Measurements from ENCODE around the gene DOCK1. TPM values are rescaled to one million over a fixed set of nuclear protein-coding genes. Genes with fewer than 3 reads are reported as not detected.

Gene DOCK1
- total RNA-seq, 4 donors from 2014 or later, result 60.6 to 136 (median 92.7) TPM

DNA sequence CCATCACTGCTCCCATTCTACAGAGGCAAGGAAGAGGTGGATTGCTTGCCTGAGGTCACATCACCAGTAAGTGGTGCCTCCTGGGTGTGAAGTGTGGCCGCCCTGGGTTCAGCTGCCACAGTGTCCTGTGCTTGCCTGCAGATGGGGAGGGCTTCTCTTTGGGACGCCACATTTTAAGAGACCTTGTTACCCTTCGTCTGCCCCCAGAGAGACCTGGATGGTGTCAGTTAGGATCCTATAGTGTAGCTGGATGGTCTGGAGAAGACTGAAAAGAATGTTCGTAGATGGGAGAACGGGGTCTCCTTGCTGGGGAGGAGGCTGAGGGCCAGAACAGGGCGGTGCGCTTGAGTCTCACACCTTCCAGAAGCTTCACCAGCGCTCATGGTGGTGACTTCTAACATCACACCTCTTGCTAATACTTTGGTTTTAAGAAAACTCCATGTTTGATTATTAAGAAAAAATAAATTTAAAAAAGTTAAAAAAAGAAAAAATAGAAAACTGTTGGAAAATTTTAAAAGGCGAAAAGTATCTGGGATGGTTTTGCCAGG is 2.3 kb downstream of the DOCK1 start:
- no peak for TF ChIP-seq EP300 (IDR thresholded peaks at IDR 0.05)
- TF ChIP-seq, protein P1, sequence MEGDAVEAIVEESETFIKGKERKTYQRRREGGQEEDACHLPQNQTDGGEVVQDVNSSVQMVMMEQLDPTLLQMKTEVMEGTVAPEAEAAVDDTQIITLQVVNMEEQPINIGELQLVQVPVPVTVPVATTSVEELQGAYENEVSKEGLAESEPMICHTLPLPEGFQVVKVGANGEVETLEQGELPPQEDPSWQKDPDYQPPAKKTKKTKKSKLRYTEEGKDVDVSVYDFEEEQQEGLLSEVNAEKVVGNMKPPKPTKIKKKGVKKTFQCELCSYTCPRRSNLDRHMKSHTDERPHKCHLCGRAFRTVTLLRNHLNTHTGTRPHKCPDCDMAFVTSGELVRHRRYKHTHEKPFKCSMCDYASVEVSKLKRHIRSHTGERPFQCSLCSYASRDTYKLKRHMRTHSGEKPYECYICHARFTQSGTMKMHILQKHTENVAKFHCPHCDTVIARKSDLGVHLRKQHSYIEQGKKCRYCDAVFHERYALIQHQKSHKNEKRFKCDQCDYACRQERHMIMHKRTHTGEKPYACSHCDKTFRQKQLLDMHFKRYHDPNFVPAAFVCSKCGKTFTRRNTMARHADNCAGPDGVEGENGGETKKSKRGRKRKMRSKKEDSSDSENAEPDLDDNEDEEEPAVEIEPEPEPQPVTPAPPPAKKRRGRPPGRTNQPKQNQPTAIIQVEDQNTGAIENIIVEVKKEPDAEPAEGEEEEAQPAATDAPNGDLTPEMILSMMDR (IDR thresholded peaks at IDR 0.05), result no peak
- TF ChIP-seq POLR2A (IDR thresholded peaks at IDR 0.05), result no peak
- no peak for TF ChIP-seq POLR2AphosphoS5 (IDR thresholded peaks at IDR 0.05)
- Histone ChIP-seq H3K27ac (no peak overlapping the region), H3K27me3 (no peaks in the 10 kb centered on the region), H3K4me1 (peaks cover 73% of the 10 kb centered on the region), H3K36me3 (no peaks in the 10 kb centered on the region), H3K9me3 (no peaks in the 10 kb centered on the region), H3K4me3 (no peak overlapping the region)
- WGBS, result 96% methylated on average over 9 of the region's 9 CpGs
- peak in 1 of 2 donors; percentile 53 for DNase-seq (ENCODE audit: low spot score in 2 of 2)

DNA sequence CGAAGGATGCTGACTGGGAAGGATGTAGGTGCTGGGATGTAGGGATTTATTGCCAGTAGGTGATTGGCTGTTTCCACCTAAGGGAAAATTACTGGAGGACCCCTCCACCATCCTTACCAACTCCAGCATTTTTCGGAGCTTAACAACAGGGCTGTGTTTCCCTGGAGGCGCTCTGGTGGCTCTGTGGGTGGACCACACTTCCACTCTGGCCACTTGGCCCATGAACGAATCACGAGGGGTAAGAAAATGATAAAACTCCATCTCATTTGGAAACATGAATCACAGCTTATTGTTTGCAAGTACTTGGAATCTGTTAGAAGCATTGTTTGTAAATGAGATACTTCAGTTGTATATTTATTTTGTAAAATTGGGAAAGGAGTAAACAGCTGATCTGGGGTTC is 3.0 kb downstream of the DOCK1 start:
- Histone ChIP-seq H3K27me3 (no peaks in the 10 kb centered on the region), H3K9me3 (no peaks in the 10 kb centered on the region), H3K4me1 (peaks cover 69% of the 10 kb centered on the region), H3K36me3 (no peaks in the 10 kb centered on the region), H3K4me3 (no peak overlapping the region), H3K27ac (peak overlapping the region; percentile 65)
- peak in 1 of 2 donors; percentile 28 for DNase-seq (ENCODE audit: low spot score in 2 of 2)
- no peak for TF ChIP-seq POLR2AphosphoS5 (IDR thresholded peaks at IDR 0.05)
- no peak for TF ChIP-seq EP300 (IDR thresholded peaks at IDR 0.05)
- whole genome bisulfite sequencing, result 65% methylated on average over 5 of the region's 5 CpGs

DNA sequence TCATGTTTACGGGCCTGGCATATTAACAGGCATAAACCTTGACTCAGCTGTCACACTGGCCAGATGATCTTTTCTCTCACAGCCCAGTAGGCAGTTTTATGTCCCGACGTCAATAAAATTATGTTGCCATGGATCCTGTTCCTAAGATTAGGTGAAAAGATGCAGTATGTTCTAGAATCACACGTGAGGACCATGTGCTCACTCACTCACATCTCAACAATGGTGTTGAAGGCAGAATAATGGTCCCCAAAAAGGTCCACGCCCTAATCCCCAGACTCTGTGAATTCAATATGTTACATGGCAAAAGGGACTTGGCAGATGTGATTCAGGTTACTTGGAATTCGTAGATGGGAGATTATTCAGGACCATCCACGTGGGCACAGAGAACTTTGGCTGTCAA is 3.5 kb downstream of the DOCK1 start:
- Histone ChIP-seq H3K4me3 (no peak overlapping the region), H3K9me3 (no peaks in the 10 kb centered on the region), H3K27me3 (no peaks in the 10 kb centered on the region), H3K27ac (peak overlapping the region; percentile 65), H3K4me1 (peaks cover 64% of the 10 kb centered on the region), H3K36me3 (no peaks in the 10 kb centered on the region)
- 52% methylated on average over 7 of the region's 7 CpGs for WGBS
- no peak for DNase-seq (ENCODE audit: low spot score in 2 of 2)
- TF ChIP-seq POLR2A (IDR thresholded peaks at IDR 0.05), result no peak
- no peak for TF ChIP-seq POLR2AphosphoS5 (IDR thresholded peaks at IDR 0.05)
- TF ChIP-seq, protein P1 (IDR thresholded peaks at IDR 0.05), result no peak
- TF ChIP-seq EP300 (IDR thresholded peaks at IDR 0.05), result no peak

DNA sequence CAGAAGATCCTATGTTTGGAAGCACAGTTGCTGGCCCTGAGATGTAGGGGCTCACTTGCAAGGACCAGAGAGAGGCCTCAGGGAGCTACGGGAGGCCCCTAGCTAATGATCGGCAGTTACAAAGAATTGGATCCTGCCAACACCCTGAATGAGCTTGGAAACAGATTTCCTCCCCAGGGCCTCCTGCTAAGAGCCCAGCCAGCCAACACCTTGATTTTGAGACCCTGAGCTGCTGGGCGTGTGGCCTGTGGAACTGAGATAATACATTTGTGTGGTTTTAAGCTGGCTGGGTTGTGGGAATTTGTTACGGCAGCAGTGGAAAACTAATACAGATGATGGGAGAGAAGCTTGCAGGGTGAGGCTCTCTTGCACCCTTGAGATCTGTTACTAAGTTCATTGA is 3.9 kb downstream of the DOCK1 start:
- H3K4me3 ChIP-seq, result no peak overlapping the region
- no peaks in the 10 kb centered on the region for H3K27me3 ChIP-seq
- 55% methylated on average over 4 of the region's 4 CpGs for WGBS
- H3K27ac ChIP-seq, result peak overlapping the region; percentile 65
- DNase-seq (ENCODE audit: low spot score in 2 of 2), result no peak
- TF ChIP-seq POLR2A (IDR thresholded peaks at IDR 0.05) (no peak), EP300 (IDR thresholded peaks at IDR 0.05) (no peak), POLR2AphosphoS5 (IDR thresholded peaks at IDR 0.05) (no peak)
- TF ChIP-seq, protein P1 (IDR thresholded peaks at IDR 0.05), result no peak
- no peaks in the 10 kb centered on the region for H3K9me3 ChIP-seq
- H3K4me1 ChIP-seq, result peaks cover 62% of the 10 kb centered on the region
- no peaks in the 10 kb centered on the region for H3K36me3 ChIP-seq

DNA sequence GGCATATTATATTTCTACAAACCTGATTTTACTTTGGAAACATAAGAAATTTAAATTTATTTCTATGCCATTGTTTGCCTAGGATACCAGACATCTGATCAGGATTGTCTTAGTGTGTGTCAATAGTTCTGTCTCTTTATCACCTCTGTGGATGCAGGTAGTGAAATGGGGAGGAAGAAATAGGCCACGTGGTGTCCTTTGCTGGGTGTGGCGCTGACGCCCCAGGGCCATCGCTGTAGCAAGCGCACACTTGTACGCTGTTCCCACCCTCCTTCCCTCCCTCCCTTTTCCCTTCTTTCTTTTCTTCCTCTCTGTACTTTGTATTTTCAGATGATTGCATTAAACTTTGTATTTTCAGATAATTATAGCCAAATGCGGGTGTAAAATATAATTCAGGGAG is 5.0 kb downstream of the DOCK1 start:
- Histone ChIP-seq H3K4me1 (peaks cover 53% of the 10 kb centered on the region), H3K27ac (peak overlapping the region; percentile 53), H3K4me3 (peak overlapping the region; percentile 17), H3K9me3 (no peaks in the 10 kb centered on the region), H3K27me3 (no peaks in the 10 kb centered on the region), H3K36me3 (no peaks in the 10 kb centered on the region)
- no peak for TF ChIP-seq POLR2AphosphoS5 (IDR thresholded peaks at IDR 0.05)
- TF ChIP-seq, protein P1 (IDR thresholded peaks at IDR 0.05), result no peak
- TF ChIP-seq EP300 (IDR thresholded peaks at IDR 0.05), result no peak
- TF ChIP-seq POLR2A (IDR thresholded peaks at IDR 0.05), result no peak
- WGBS, result 37% methylated on average over 7 of the region's 7 CpGs
- DNase-seq (ENCODE audit: low spot score in 2 of 2), result no peak

DNA sequence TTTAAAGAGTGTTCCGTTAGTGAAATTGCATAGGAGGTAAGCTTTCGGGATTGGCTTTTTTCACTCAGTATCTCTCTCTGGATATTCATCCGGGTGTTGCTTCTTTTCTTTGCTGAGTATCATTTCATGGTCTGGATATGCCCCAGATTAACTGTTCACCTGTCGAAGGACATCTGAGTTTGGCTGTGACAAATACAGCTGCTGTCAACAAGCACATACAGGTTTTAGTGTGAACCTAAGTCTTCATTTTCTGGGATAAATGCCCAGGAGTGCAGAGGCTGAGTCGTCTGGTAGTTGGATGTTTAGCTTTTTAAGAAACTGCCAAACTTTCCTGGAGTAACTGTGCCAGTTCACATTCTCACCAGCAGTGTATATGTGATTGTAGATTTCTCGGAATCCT is 5.6 kb downstream of the DOCK1 start:
- Histone ChIP-seq H3K36me3 (no peaks in the 10 kb centered on the region), H3K4me3 (peak overlapping the region; percentile 17), H3K4me1 (peaks cover 53% of the 10 kb centered on the region), H3K27me3 (no peaks in the 10 kb centered on the region), H3K9me3 (no peaks in the 10 kb centered on the region), H3K27ac (peak overlapping the region; percentile 53)
- 47% methylated on average over 6 of the region's 6 CpGs for WGBS
- no peak for TF ChIP-seq POLR2A (IDR thresholded peaks at IDR 0.05)
- TF ChIP-seq, protein P1 (IDR thresholded peaks at IDR 0.05), result no peak
- TF ChIP-seq EP300 (IDR thresholded peaks at IDR 0.05), result no peak
- no peak for TF ChIP-seq POLR2AphosphoS5 (IDR thresholded peaks at IDR 0.05)
- no peak for DNase-seq (ENCODE audit: low spot score in 2 of 2)
